G401 (cell line): ENCODE results near the gene ZNRF4. TPM values are rescaled to one million over a fixed set of nuclear protein-coding genes. Genes with fewer than 3 reads are reported as not detected.
"Not testable (repeated sequence)": the region's sequence is repeated elsewhere in the genome, so short reads cannot be mapped to it uniquely, and the experiment has no call there.

Experiments
- DNase-seq: peaks from one replicate; pipeline ENCODE4 v3.0.0-alpha.2; 2015; ENCODE audit warnings: low spot score
- in situ Hi-C: cut with HindIII; loops from 2 replicates; pipeline ENCODE4 v1.10.0; 2016; ENCODE audit warnings: low sequenced_read_pairs, mixed read lengths
- total RNA-seq: library from RNA; depleted of rRNA; stranded (reverse); fragments of >200 nt; shearing (Covaris generic); gene quantifications from 2 replicates; pipeline ENCODE4 v1.2.3, GENCODE V29; 2014

ZNRF4 gene
- total RNA-seq, 1 experiment from 2014 or later = not detected

DNA sequence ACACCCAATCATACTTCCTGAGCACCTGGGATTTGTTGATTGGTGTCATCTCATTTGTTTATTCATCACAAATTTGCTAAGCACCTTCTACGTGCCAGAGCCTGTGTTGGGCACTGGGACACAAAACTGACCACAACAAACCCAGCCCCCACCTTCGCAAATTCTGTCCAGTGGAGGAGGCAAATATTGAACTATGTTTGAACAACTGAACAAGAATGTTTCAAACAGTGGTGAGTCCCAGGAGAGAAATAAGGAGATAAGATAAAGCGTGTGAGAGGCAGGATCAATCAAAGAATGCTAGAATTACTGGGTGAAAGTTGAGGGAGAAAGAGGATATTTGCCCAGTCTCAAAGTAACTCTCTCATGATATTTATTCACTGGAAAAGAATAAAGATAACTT, 8.7 kb downstream of the ZNRF4 start:
- in situ Hi-C loops = no loop called here

DNA sequence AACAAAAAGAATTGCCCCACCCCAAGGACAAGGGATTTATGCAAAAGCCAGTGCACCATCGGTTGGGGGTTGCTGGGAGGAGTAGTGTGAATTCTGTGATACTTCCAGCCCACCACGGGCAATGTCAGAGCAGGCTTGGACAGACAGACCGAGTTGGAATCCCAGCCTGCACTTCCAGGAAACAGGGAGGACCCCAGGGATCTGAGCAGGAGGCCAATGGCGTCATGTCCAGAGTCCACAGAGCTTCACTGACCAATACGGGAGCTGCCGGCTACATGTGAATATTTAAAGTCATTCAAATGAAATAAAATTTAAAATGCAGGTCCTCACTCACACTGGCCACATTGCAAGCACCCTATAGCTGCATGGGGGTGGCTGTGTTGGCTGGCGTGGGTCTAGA, 10.9 kb downstream of the ZNRF4 start:
- DNase-seq = no peak
- in situ Hi-C loops = no loop called here

More for the DNA sequence above, 8.7 kb downstream of the ZNRF4 start:
- DNase-seq = no peak

DNA sequence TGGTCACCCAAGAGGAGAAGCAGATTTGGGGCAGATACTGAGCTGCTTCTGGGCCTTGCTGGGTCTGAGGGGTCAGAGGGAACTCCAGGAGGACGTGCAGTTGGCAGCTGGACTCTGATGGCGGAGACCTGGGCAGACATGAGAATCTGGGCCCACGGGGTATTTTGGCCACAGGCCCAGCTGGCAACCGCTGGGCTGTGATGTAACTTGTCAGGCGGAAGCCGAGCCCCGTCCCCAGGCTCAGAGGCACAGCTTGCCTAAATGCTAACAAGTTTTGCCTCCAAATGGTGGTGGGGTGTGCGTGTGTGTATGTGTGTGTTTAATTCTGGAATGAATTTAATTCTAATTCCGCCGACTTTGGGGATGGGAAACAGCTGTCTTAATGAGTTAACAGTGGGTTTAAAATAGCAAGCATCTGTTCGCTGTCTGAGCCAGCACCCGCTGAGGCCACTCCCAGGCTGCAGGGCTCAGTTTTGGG, 11.6 kb downstream of the ZNRF4 start:
- DNase-seq = no peak

DNA sequence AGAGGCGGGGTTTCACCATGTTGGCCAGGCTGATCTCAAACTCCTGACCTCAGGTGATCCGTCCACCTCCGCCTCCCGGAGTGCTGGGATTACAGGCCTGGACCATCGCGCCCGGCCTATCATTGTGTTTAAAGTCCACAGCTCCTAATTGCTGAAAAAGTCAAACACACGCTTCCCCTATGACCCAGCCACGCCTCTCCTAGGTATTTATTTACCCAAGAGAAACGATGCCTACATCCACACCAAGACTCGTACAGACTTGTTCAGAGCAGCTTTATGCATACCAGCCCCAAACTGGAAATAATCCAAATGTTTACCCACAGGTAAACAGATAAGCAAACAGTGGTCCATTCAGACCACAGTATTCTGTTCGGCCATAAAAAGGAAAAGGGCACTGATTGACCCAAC, 15.1 kb downstream of the ZNRF4 start:
- in situ Hi-C loops = no loop called here
- DNase-seq = no peak

More for the DNA sequence above, 11.6 kb downstream of the ZNRF4 start:
- in situ Hi-C loops = no loop called here

DNA sequence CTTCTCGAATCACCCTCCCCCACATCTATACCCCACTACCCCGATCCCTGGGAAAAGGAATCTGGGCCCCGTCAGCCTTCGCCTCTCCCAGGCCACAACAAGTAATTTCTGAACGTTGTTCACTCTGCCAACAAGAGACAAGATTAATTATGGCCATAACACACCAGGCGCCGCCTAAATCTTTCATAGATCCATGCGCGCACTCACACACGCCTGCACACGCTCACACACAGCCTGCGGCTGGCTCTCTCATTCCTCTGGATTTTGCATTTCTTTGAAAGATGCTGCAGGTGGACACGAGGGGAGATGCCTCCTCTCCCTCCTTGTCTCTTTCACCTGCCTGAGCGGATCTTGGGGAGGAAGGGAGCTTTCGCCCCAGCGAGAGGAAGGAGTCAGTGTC, 17.1 kb downstream of the ZNRF4 start:
- no peak for DNase-seq
- in situ Hi-C loops = no loop called here

DNA sequence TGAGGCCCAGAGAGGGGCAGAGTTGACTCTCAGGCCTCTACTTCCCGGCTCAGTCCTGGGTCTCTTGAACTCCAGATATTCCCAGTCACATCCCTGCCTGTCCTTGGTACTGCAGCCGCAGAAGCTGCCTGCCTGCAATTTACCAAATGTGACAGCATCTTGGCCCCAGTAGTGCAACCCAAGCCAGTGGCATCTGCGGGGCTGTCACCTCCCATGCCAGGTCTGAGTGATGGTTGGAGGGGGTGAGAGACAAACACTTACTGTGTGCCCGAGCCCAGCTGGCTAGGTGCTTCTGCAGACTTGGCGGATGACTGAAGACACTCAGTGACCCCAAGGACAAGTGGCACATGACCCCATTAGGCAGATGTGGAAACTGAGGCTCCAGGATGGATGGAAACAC, 18.4 kb downstream of the ZNRF4 start:
- DNase-seq = no peak
- in situ Hi-C loops = no loop called here

DNA sequence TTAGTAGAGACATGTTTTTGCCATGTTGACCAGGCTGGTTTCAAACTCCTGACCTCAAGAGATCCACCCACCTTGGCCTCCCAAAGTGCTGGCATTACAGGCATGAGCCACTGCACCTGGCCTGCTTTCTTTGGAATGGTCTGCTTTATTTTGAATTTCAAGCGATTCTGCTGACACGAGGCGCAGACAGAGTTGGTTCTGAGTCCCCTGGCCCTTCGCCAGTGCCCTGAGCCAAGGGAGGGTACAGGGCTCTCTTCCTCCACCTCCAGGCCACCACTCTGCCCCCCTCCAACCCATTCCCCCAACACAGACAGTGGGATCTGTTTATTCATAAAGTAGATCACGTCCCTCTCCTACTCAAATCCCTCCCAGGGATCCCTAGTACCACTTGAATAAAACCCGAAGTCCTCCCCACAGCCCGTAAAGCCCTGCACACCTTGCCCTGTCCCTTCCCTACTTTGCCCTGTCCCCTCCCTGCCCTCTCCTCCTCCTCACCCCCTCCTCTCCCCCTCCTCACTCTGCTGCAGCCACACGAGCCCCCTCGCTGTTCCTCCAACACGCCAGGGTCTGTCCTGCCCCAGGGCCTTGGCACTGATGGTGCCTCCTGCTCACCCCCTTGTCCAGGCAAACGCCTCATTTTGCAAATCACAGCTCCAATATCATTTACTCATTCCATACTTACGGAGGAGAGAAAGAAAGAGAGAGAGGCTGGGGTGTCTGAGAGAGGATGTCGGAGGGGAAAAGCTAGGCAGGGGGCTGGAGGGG, 22.4 kb downstream of the ZNRF4 start:
- no peak for DNase-seq
- in situ Hi-C loops = no loop called here

DNA sequence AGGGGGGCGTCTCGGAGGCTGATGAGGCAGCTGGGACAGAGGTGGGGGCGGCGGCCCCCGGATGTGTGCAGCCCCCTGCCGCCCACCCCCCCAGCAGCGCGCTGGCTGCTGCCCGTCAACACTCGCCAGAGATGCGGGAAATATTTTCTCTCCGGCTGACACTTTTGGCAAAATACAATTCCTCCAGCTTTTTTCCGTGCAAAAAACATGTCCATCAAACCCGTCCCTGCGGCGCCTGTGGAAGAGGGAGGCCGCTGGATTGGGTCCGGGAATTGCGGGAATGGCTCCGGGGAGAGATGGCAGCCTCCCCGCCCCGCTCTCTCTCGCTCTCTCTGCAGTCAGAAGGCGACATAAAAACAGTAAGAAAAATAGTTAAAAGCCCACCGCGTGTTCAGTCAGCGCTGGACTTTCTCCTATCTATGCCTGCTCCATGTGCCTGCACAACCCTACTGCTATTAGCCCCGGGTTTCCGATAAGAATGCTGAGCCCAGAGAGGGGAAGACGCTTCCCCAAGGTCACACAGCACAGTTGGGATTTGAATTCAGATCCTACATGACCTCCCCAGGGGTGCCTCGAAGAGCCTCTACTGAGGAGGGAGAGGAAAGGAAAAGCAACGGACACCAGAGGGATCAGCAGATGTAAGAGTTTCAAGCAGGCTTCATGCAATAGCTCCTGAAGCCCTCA, 23.2 kb downstream of the ZNRF4 start:
- in situ Hi-C loops = no loop called here
- DNase-seq = no peak

DNA sequence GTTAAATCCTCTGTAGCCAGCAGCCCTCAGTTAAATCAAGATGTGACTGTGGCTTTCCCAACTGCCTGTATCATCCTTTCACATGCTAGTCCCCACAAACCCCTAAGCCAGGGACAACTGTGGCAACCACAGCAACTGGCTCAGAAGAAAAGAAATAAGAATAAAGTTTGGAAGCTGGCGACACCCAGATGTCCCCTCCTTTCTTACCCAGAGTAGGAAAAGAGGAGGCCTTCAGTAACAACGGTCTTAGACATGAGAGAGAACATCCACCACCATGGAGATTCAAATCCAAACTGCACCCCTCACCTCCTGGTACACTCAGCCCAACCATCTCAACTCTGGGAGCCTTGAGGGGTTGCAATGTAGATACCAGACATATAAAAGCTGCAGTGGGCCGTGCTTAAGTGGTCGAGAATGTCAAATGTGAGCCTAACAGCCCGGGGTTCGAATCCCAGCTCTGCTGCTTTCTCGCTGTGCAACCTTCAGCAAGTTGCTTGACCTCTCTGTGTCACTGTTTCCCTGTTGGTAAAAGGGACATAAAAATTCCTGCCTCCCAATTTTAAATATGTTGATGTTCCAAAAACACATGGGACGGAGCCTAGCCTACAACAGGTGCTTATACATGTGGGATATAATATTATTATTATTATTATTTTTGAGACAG, 23.8 kb downstream of the ZNRF4 start:
- no peak for DNase-seq
- in situ Hi-C loops = no loop called here

DNA sequence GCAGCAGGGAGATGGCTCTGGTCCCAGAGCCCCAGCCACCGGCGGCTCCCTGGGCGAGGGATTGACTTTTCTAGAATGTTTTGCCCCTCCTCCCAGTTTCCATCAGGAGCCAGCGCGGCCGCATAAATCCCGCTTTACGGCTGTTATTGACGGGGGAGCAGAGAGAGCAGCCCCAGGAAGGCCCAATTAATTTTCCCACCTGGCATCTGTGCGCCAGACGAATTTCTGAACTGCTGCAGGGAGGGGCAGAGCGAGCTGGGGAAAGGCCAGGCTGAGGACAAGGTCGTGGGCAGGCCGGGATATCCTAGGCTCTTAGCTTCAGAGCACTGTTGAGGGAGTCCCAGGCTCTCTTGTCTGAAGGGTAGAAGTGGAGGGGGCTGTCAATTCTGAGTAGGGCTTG, 24.7 kb downstream of the ZNRF4 start:
- in situ Hi-C loops = no loop called here
- DNase-seq = no peak

DNA sequence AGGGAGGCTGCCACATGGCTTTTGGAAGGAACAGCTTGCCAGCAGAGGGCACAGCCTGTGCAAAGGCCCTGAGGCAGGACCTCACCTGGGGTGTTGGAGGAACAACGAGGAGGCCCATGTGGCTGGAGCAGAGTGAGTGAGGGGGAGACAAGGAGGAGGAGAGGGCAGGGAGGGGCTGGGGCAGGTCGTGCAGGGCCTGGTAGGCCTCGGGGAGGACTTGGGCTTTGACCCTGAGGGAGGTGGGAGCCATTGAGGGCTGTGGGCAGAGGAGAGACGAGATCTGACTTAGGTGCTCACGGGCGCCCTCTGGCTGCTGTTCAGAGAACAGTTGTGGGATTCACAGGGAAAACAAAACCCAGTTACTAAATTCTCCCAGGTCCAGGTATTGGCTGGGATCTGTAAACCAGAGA, 25.2 kb downstream of the ZNRF4 start:
- in situ Hi-C loops = no loop called here
- peak; percentile 8 for DNase-seq

DNA sequence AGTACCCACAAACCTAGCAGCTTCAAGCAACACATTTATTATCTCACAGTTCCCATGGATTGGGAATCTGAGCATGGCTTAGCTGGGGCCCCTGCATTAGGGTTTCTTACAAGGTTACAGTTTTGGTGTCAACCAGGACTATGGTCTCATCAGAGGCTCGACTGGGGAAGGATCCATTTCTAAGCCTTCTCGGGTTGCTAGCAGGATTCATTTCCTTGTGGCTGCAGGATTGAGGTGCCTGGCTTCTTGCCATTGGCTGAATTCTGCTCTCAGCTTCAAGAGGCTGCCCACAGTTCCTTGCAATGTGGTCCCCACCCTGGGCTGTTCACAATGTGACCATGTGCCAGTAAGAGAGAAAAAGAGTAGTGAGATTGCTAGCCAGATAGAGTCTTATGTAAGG, 26.7 kb downstream of the ZNRF4 start:
- DNase-seq = no peak
- in situ Hi-C loops = no loop called here

DNA sequence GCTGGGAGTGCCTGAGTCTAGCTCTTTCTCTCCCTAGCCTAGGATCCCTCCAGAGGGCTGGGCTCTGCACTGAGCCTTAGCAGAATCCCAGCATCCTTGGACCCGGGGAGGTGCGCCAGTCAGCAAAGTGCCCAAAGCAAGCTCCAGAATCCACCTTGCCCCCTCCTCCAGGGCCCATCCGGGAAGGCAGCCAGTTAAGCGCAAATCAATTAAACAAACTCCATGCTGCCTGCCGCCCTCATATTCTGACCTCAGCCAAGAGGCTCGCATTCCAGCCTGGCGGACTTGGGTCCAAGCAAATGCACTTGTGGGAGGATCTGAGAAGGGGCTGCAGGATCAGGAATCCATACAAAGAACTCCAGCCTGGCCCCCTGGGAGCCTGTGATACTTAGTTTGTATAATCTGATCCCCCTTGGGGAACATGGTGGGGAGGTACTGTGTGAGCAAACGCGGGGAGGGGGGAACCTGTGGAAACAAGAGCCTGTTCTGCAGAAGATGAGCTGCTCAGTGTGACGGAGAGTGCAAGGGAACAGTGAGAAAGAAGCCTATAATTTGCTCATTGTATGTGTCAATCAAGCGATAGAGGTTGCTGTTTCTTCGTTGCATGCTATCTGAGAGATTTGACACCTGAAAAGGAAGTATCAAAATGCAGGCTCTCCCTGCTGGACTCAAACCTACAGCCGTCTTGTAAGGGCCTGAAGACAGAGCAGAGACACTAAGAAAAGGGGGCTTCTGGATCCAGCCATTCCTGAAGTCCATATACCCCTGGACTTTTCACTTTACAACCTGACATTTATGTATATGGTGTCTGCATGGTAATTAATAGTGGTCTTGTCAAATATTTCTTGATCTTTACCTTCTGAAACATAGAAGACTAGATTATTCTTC, 29.4 kb downstream of the ZNRF4 start:
- DNase-seq = no peak
- in situ Hi-C loops = no loop called here

DNA sequence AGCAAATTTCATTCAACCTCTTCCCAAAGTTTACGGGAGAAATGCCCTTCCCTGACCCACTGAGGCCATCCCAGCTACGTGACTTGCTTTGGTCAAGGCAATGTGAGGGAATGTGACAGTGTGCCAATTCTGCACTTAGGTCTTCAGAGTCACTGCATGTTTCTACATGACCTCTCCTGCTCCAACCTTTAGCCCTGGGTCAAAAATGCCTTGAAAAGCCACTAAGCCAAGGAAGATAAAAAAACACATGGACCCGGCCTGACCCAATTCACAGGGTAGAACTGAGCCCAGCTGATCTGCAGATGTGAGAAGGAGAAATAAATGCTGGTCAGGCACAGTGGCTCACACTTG, 30.0 kb downstream of the ZNRF4 start:
- no peak for DNase-seq
- in situ Hi-C loops = no loop called here

DNA sequence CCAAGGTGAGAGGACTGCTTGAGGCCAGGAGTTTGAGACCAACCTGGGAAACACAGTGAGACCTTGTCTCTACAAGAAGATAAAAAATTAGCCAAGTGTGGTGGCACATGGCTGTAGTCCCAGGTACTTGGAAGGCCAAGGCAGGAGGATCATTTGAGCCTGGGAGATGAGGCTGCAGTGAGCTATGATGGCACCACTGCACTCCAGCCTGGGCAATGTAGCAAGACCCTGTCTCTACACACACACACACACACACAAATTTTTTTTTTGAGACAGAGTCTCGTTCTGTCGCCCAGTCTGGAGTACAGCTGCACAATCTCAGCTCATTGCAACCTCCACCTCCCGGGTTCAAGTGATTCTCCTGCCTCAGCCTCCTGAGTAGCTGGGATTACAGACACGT, 30.4 kb downstream of the ZNRF4 start:
- DNase-seq, in situ Hi-C loops: not testable (repeated sequence)

DNA sequence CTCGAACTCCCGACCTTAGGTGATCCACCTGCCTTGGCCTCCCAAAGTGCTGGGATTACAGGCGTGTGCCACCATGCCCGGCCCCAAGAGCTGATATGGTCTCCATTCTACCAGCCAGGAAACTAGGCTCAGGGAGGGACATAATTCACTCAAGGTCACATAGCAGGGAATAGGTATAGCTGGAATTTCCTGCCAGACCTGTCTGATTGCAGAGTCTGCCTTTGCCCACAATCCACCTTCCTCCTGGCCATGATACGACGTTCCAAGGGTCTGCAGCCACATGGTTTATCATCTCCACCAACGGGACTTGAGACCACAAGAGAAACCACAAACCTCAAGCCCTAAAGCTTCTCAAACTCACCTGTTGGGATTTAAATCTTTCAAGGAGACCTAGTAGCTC, 32.0 kb downstream of the ZNRF4 start:
- no peak for DNase-seq
- in situ Hi-C loops = no loop called here

DNA sequence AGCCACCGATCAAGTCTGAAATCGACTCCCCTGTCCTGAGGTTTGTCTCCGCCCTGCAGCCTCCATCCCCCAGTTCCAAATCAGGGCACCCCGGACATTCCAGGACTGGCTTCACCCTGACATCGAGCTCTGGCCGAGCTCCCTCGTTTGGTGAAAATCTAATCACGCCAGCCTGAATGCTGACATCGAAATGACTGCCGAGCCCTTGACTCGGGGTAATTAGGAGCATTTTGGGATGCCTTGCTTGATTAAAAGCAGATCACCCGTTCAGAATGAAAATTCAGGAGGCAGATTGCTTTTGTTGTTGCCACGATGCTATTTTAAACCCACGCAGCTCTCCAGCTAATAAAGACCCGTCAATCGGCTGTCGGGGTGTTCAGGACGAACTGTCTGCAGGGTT, 34.3 kb downstream of the ZNRF4 start:
- in situ Hi-C loops = no loop called here
- DNase-seq = no peak

DNA sequence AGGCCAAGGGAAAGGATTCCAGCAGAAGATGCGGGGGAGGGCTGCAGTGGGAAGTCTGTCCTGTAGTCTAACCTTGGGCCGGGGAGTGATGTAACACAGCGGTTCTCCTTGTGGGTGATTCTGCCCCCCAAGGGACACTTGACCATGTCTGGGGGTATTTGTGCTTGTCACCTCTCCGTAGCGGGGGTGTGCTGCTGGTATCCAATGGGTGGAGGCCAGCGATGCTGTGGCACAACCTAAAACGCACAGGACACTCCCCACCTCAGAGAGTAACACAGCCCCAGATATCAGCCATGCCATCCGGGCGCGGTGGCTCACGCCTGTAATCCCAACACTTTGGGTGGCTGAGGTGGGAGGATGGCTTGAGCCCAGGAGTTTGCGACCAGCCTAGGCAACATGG, 36.3 kb downstream of the ZNRF4 start:
- in situ Hi-C loops = no loop called here
- no peak for DNase-seq

DNA sequence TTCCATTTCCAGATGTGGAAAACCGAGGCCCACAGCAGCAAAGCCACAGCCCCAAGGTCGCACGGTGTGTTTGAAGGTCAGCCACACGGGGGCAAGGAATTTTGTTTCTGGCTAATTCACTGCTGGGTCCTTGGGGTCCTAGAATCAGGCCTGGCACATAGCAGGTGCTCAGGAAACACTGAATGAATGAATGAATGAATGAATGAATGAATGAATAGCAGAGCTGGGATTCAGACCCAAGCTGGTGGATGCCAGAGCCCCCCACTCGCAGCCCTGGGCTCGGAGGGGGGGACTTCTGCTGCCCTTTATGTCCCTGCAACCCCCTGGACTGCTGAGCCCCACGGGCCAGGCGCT, 37.0 kb downstream of the ZNRF4 start:
- DNase-seq = no peak
- in situ Hi-C loops = no loop called here
